ENCODE results near the gene CUL2.

The CUL2 gene

GRCh38 chr10:35035606-35036005 is 54.5 kb downstream of the CUL2 start:
- TF ChIP-seq, protein P1, sequence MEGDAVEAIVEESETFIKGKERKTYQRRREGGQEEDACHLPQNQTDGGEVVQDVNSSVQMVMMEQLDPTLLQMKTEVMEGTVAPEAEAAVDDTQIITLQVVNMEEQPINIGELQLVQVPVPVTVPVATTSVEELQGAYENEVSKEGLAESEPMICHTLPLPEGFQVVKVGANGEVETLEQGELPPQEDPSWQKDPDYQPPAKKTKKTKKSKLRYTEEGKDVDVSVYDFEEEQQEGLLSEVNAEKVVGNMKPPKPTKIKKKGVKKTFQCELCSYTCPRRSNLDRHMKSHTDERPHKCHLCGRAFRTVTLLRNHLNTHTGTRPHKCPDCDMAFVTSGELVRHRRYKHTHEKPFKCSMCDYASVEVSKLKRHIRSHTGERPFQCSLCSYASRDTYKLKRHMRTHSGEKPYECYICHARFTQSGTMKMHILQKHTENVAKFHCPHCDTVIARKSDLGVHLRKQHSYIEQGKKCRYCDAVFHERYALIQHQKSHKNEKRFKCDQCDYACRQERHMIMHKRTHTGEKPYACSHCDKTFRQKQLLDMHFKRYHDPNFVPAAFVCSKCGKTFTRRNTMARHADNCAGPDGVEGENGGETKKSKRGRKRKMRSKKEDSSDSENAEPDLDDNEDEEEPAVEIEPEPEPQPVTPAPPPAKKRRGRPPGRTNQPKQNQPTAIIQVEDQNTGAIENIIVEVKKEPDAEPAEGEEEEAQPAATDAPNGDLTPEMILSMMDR (IDR thresholded peaks at IDR 0.05; ENCODE audit: low read depth, low read length), result no peak
- Histone ChIP-seq H3K36me3 (0 out of 2 replicates have a peak, but pooled peaks cover 3% of the 10 kb centered on the region), H3K9me3 (ENCODE audit: severe bottlenecking) (no peaks in the 10 kb centered on the region), H3K27ac (no peak overlapping the region), H3K4me3 (ENCODE audit: low read depth, low read length) (no peak overlapping the region), H3K27me3 (ENCODE audit: insufficient read depth, low read depth, severe bottlenecking) (no peaks in the 10 kb centered on the region)
- no peak for DNase-seq

- Histone ChIP-seq H3K27ac (no peak overlapping the region), H3K4me3 (ENCODE audit: low read depth, low read length) (no peak overlapping the region), H3K27me3 (ENCODE audit: insufficient read depth, low read depth, severe bottlenecking) (no peaks in the 10 kb centered on the region), H3K36me3 (peaks cover 8% of the 10 kb centered on the region), H3K9me3 (ENCODE audit: severe bottlenecking) (no peaks in the 10 kb centered on the region)
- no peak for DNase-seq
- TF ChIP-seq, protein P1 (IDR thresholded peaks at IDR 0.05; ENCODE audit: low read depth, low read length), result no peak
Observed at GRCh38 chr10:35027567-35027966, 62.6 kb downstream of the CUL2 start.

DNA sequence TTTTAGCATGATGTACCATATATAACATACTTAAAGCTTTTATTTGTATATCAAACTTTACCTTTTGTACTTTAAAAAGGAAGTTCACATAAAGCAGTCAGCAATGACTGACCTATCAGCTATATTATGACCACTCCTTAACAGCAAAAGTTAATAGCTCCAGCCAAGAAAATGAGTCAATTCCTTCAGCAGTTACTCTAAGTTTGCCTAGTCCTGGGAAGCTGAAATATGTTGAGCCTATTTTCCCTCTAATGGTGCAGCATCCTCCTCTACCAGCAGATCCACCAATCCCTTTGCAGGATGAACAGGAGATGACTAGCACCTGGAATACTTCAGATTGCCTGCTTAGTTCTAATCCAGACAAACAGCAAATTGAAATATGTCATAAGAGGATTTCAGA is 64.2 kb downstream of the CUL2 start:
- Histone ChIP-seq H3K36me3 (peaks cover 8% of the 10 kb centered on the region), H3K9me3 (ENCODE audit: severe bottlenecking) (no peaks in the 10 kb centered on the region), H3K4me3 (ENCODE audit: low read depth, low read length) (no peak overlapping the region), H3K27me3 (ENCODE audit: insufficient read depth, low read depth, severe bottlenecking) (no peaks in the 10 kb centered on the region), H3K27ac (no peak overlapping the region)
- no peak for DNase-seq
- TF ChIP-seq, protein P1 (IDR thresholded peaks at IDR 0.05; ENCODE audit: low read depth, low read length), result no peak

- no peaks in the 10 kb centered on the region; the same call in 1 of the 2 replicates for H3K36me3 ChIP-seq
- H3K27ac ChIP-seq, result no peak overlapping the region
- H3K9me3 ChIP-seq (ENCODE audit: severe bottlenecking), result no peaks in the 10 kb centered on the region
- H3K4me3 ChIP-seq (ENCODE audit: low read depth, low read length), result no peak overlapping the region
- TF ChIP-seq, protein P1 (IDR thresholded peaks at IDR 0.05; ENCODE audit: low read depth, low read length), result no peak
- DNase-seq, result no peak
- no peaks in the 10 kb centered on the region for H3K27me3 ChIP-seq (ENCODE audit: insufficient read depth, low read depth, severe bottlenecking)
Observed at GRCh38 chr10:35020481-35020880, 69.7 kb downstream of the CUL2 start.

- H3K4me3 ChIP-seq (ENCODE audit: low read depth, low read length), result no peak overlapping the region
- no peaks in the 10 kb centered on the region for H3K27me3 ChIP-seq (ENCODE audit: insufficient read depth, low read depth, severe bottlenecking)
- TF ChIP-seq, protein P1 (IDR thresholded peaks at IDR 0.05; ENCODE audit: low read depth, low read length), result no peak
- no peak for DNase-seq
- H3K9me3 ChIP-seq (ENCODE audit: severe bottlenecking), result no peaks in the 10 kb centered on the region
- no peaks in the 10 kb centered on the region; the same call in 1 of the 2 replicates for H3K36me3 ChIP-seq
- no peak overlapping the region for H3K27ac ChIP-seq
Observed at GRCh38 chr10:35019041-35020024, 70.8 kb downstream of the CUL2 start.

Data from WERI-Rb-1 (cell line).